ENCODE results near the gene GDF10.

The GDF10 gene

GRCh38 chr10:47283101-47283630, 16.8 kb upstream of the GDF10 start:
- TF ChIP-seq, protein P1, sequence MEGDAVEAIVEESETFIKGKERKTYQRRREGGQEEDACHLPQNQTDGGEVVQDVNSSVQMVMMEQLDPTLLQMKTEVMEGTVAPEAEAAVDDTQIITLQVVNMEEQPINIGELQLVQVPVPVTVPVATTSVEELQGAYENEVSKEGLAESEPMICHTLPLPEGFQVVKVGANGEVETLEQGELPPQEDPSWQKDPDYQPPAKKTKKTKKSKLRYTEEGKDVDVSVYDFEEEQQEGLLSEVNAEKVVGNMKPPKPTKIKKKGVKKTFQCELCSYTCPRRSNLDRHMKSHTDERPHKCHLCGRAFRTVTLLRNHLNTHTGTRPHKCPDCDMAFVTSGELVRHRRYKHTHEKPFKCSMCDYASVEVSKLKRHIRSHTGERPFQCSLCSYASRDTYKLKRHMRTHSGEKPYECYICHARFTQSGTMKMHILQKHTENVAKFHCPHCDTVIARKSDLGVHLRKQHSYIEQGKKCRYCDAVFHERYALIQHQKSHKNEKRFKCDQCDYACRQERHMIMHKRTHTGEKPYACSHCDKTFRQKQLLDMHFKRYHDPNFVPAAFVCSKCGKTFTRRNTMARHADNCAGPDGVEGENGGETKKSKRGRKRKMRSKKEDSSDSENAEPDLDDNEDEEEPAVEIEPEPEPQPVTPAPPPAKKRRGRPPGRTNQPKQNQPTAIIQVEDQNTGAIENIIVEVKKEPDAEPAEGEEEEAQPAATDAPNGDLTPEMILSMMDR (IDR thresholded peaks at IDR 0.05), result no peak

DNA sequence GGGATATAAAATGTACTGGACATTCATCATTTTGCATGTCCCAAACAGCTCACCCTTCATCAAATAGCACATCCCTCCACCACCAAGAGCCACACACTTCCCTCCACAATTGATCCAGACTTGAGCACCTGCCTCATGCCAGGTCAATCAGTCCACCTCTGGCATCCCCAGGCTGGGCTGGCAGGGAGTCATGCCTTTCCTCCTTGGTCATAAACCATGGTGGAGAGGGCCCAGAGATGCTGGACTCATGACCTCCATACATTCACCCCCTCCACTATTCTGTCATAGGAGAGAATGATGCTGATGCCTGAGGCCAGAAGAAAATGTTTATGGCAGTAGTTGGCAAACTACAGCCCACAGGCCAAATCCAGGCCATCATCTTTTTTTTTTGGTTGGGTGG, 16.1 kb upstream of the GDF10 start:
- TF ChIP-seq, protein P1 (IDR thresholded peaks at IDR 0.05), result no peak

DNA sequence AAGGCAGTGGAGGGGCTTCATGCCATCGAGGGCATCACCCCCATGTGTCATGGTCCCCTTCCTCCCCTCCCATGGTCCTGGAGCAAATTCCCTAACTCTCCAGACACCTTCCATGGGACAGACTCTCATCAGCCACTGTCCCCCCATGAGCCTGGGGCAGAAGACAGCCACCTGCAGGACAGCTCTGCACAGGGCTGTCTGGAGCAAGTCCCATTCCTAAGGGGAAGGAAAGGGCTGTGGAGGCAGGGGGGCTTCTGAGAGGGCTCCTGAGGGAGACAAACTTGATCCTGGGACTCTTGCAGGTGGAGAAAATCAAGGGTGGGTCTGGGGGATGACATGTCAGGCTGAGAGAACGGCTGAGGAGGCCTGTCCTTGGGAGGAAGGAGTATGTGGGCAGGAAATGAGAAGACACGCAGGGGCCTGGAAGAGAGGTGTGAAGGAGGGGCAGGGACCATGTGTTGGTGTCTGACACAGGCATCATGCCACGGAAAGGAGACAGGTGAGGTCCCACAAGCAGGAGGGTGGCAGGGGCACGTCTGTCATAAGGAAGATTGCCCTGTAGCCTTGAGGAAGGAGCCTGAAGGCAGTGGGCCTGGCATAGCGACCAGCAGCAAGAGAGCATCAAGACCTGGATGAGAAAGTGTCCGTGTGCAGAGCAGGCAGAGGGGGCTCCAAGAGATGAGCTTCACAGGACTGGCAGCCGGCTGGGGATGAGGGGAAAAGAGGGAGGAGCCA, 14.4 kb upstream of the GDF10 start:
- TF ChIP-seq, protein P1 (IDR thresholded peaks at IDR 0.05), result no peak

GRCh38 chr10:47286116-47286505, 13.9 kb upstream of the GDF10 start:
- TF ChIP-seq, protein P1 (IDR thresholded peaks at IDR 0.05), result no peak

GRCh38 chr10:47286591-47287315, 13.2 kb upstream of the GDF10 start:
- TF ChIP-seq, protein P1 (IDR thresholded peaks at IDR 0.05), result no peak

DNA sequence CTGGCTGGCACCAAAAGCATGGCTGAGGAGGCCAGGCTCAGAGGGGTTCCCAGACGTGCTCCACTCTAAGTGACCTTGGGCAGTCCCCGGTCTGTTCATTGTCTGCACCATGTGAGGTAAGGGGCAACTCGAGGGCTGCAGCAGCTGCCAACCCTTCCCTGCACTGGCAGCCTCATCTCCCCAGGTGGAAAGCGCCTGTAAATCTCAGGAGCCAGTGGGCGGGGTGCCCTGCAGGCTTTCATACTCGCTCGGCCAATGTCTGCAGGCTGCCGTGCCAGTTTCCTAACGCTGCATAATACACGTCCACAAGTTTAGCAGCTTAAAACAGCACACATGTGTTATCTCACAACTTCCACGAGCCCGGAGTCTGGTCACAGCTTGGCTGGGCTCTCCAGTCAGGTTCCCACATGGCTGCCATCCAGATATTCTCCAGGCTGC, 12.6 kb upstream of the GDF10 start:
- TF ChIP-seq, protein P1 (IDR thresholded peaks at IDR 0.05), result no peak

GRCh38 chr10:47287805-47288204, 12.2 kb upstream of the GDF10 start:
- TF ChIP-seq, protein P1 (IDR thresholded peaks at IDR 0.05), result no peak

All from LNCAP (cell line).